Mesenchymal stem cell (in vitro differentiated cells and primary cell): ENCODE measurements around the gene CPE.
A peak's percentile ranks its signal among the peaks of the same experiment; 100 is the strongest.

Experiments
- DNase-seq: peaks from one replicate; pipeline ENCODE4 v3.0.0-alpha.2; 2013
- H2AFZ ChIP-seq: one replicate; pipeline ENCODE4 v1.6.1; 2013; ENCODE audit warnings: low read depth, mild to moderate bottlenecking, control low read depth, inconsistent platforms, low read length, moderate library complexity
- H2AK5ac ChIP-seq: 2 replicates; pipeline ENCODE4 v1.6.1; 2013; ENCODE audit warnings: low read length, moderate library complexity, mild to moderate bottlenecking, inconsistent platforms; ENCODE audit not compliant: severe bottlenecking
- H2BK120ac ChIP-seq: one replicate; pipeline ENCODE4 v1.6.1; 2013; ENCODE audit warnings: low read depth, mild to moderate bottlenecking, inconsistent platforms, low read length, moderate library complexity
- H2BK12ac ChIP-seq, 2 experiments: one replicate each; pipeline ENCODE4 v1.6.1; 2013; ENCODE audit warnings: inconsistent platforms in 2 of 2, low read length in 2 of 2, mild to moderate bottlenecking in 2 of 2, moderate library complexity in 2 of 2, control low read depth in 1 of 2
- H2BK15ac ChIP-seq: one replicate; pipeline ENCODE4 v1.6.1; 2013; ENCODE audit warnings: mild to moderate bottlenecking, low read depth, inconsistent platforms; ENCODE audit not compliant: poor library complexity, severe bottlenecking
- H2BK5ac ChIP-seq: 2 replicates; pipeline ENCODE4 v1.6.1; 2013; ENCODE audit warnings: low read depth, mild to moderate bottlenecking, low read length, control low read depth, inconsistent platforms; ENCODE audit not compliant: poor library complexity, severe bottlenecking
- H3K14ac ChIP-seq, 2 experiments: one replicate each; pipeline ENCODE4 v1.6.1; 2013; ENCODE audit warnings: inconsistent platforms in 2 of 2, low read length in 2 of 2, control low read depth in 1 of 2, mild to moderate bottlenecking in 1 of 2, moderate library complexity in 1 of 2
- H3K18ac ChIP-seq, 2 experiments: one replicate each; pipeline ENCODE4 v1.6.1; 2013; ENCODE audit warnings: inconsistent platforms in 2 of 2, low read length in 2 of 2, control low read depth in 1 of 2, low read depth in 1 of 2, mild to moderate bottlenecking in 1 of 2
- H3K23ac ChIP-seq, 2 experiments: one replicate each; pipeline ENCODE4 v1.6.1; 2013; ENCODE audit warnings: inconsistent platforms in 2 of 2, low read length in 2 of 2, mild to moderate bottlenecking in 2 of 2, moderate library complexity in 2 of 2, control low read depth in 1 of 2
- H3K27ac ChIP-seq: 2 replicates; pipeline ENCODE4 v1.5.1; 2013; ENCODE audit warnings: mild to moderate bottlenecking, moderate library complexity, low read length, control low read depth, inconsistent platforms; ENCODE audit not compliant: poor library complexity, severe bottlenecking
- H3K27me3 ChIP-seq, 2 experiments: 2 replicates each; pipeline versions ENCODE4 v1.6.1 to v1.7.0; 2013; ENCODE audit warnings: low read length in 2 of 2, mild to moderate bottlenecking in 2 of 2, moderate library complexity in 2 of 2, control low read depth in 1 of 2, inconsistent platforms in 1 of 2; ENCODE audit not compliant: control insufficient read depth in 1 of 2, insufficient read depth in 1 of 2
- H3K36me3 ChIP-seq, 2 experiments: 2 replicates each; pipeline versions ENCODE4 v1.6.1 to v1.7.0; 2013; ENCODE audit warnings: low read length in 2 of 2, control low read depth in 1 of 2, inconsistent platforms in 1 of 2, low read depth in 1 of 2, mild to moderate bottlenecking in 1 of 2; ENCODE audit not compliant: insufficient read depth in 2 of 2, control insufficient read depth in 1 of 2
- H3K4ac ChIP-seq, 2 experiments: one replicate each; pipeline ENCODE4 v1.6.1; 2013; ENCODE audit warnings: inconsistent platforms in 2 of 2, low read length in 2 of 2, mild to moderate bottlenecking in 2 of 2, moderate library complexity in 2 of 2, control low read depth in 1 of 2, low read depth in 1 of 2
- H3K4me1 ChIP-seq: 2 replicates; pipeline ENCODE4 v1.6.1; 2013; ENCODE audit warnings: low read depth, low read length, control low read depth; ENCODE audit not compliant: control insufficient read depth, insufficient read depth
- H3K4me2 ChIP-seq: 2 replicates; pipeline ENCODE4 v1.6.1; 2013; ENCODE audit warnings: low read length, mild to moderate bottlenecking, inconsistent platforms; ENCODE audit not compliant: poor library complexity, severe bottlenecking
- H3K4me3 ChIP-seq, 2 experiments: 2 replicates each; pipeline versions ENCODE4 v1.5.1 to v1.7.0; 2013; ENCODE audit warnings: low read length in 2 of 2, mild to moderate bottlenecking in 2 of 2, control low read depth in 1 of 2, low read depth in 1 of 2; ENCODE audit not compliant: insufficient read depth in 1 of 2
- H3K79me1 ChIP-seq: replicated peaks from 2 replicates; pipeline ENCODE4 v1.6.1; 2013; ENCODE audit warnings: mild to moderate bottlenecking, control low read depth, low read length, inconsistent platforms; ENCODE audit not compliant: poor library complexity, severe bottlenecking
- H3K9ac ChIP-seq: 2 replicates; pipeline ENCODE4 v1.7.0; 2013; ENCODE audit warnings: mild to moderate bottlenecking, low read length, moderate library complexity
- H3K9me3 ChIP-seq: 2 replicates; pipeline ENCODE4 v1.7.0; 2013; ENCODE audit warnings: mild to moderate bottlenecking, low read length; ENCODE audit not compliant: control insufficient read depth
- H4K8ac ChIP-seq: one replicate; pipeline ENCODE4 v1.6.1; 2013; ENCODE audit warnings: inconsistent platforms, mild to moderate bottlenecking, low read length, moderate library complexity
- H4K91ac ChIP-seq: one replicate; pipeline ENCODE4 v1.6.1; 2013; ENCODE audit warnings: mild to moderate bottlenecking, low read length, inconsistent platforms
- WGBS: methylation state at CpG from one replicate; pipeline ENCODE4 v1.1.7; 2013; ENCODE audit warnings: mixed read lengths; 5-methylcytosine and 5-hydroxymethylcytosine counted together

CPE gene

GRCh38 chr4:165474784-165475705 is 96.2 kb downstream of the CPE start:
- no peak overlapping the region for H3K18ac ChIP-seq
- 83% methylated on average over 8 of the region's 8 CpGs for WGBS

DNA sequence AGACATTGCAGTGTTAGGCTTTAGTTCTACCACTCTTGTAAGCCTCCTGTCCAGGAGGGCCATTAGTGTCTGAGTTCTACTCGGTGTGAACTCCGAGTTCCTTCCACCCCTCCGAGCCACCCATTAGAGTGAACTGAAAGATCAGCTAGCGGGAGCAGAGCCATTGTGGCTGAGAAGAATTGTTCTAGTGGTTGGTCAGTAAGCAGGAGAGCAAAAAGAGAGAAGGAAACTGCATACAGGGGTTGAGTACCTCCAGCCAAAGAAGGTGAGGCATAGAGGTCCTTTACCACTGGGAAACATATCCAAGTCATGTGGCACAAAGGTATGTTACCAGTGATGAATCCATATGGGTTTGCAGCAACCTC is 96.9 kb downstream of the CPE start:
- no peak overlapping the region for H3K23ac ChIP-seq
- no peak overlapping the region for H2BK5ac ChIP-seq
- H3K36me3 ChIP-seq, result peaks cover 0 to 4% of the 10 kb centered on the region in 2 experiments
- H3K9me3 ChIP-seq, result peaks cover 34% of the 10 kb centered on the region
- H3K4me3 ChIP-seq, result no peak overlapping the region
- H2AK5ac ChIP-seq, result no peak overlapping the region
- no peaks in the 10 kb centered on the region for H3K4me1 ChIP-seq
- H3K27ac ChIP-seq, result no peak overlapping the region
- no peak overlapping the region for H4K91ac ChIP-seq
- no peak overlapping the region for H3K9ac ChIP-seq
- H3K14ac ChIP-seq, result no peak overlapping the region
- H2BK12ac ChIP-seq, result no peak overlapping the region
- no peak overlapping the region for H3K4me2 ChIP-seq
- no peak for DNase-seq
- no peaks in the 10 kb centered on the region for H3K27me3 ChIP-seq
- H2BK15ac ChIP-seq, result no peak overlapping the region
- H3K79me1 ChIP-seq, result peaks cover 2% of the 10 kb centered on the region
- H4K8ac ChIP-seq, result no peak overlapping the region
- H3K18ac ChIP-seq, result no peak overlapping the region
- no peak overlapping the region for H2AFZ ChIP-seq
- no peak overlapping the region for H3K4ac ChIP-seq
- WGBS, result 93% methylated on average over 4 of the region's 4 CpGs
- H2BK120ac ChIP-seq, result no peak overlapping the region

More at GRCh38 chr4:165474784-165475705, 96.2 kb downstream of the CPE start:
- H4K91ac ChIP-seq, result no peak overlapping the region
- no peak overlapping the region for H2AK5ac ChIP-seq
- H2BK12ac ChIP-seq, result no peak overlapping the region
- no peak overlapping the region for H3K27ac ChIP-seq
- H2AFZ ChIP-seq, result no peak overlapping the region
- H3K14ac ChIP-seq, result no peak overlapping the region
- no peak overlapping the region for H3K4ac ChIP-seq
- no peak overlapping the region for H3K23ac ChIP-seq
- no peak overlapping the region for H3K9ac ChIP-seq
- H3K4me1 ChIP-seq, result no peaks in the 10 kb centered on the region
- DNase-seq, result no peak
- H3K9me3 ChIP-seq, result peaks cover 34% of the 10 kb centered on the region
- no peak overlapping the region for H2BK5ac ChIP-seq
- H3K36me3 ChIP-seq, result peaks cover 0 to 10% of the 10 kb centered on the region in 2 experiments
- H3K4me2 ChIP-seq, result no peak overlapping the region
- no peak overlapping the region for H4K8ac ChIP-seq
- H2BK15ac ChIP-seq, result no peak overlapping the region
- H3K4me3 ChIP-seq, result no peak overlapping the region
- peaks cover 2% of the 10 kb centered on the region for H3K79me1 ChIP-seq
- H2BK120ac ChIP-seq, result no peak overlapping the region
- no peaks in the 10 kb centered on the region for H3K27me3 ChIP-seq

DNA sequence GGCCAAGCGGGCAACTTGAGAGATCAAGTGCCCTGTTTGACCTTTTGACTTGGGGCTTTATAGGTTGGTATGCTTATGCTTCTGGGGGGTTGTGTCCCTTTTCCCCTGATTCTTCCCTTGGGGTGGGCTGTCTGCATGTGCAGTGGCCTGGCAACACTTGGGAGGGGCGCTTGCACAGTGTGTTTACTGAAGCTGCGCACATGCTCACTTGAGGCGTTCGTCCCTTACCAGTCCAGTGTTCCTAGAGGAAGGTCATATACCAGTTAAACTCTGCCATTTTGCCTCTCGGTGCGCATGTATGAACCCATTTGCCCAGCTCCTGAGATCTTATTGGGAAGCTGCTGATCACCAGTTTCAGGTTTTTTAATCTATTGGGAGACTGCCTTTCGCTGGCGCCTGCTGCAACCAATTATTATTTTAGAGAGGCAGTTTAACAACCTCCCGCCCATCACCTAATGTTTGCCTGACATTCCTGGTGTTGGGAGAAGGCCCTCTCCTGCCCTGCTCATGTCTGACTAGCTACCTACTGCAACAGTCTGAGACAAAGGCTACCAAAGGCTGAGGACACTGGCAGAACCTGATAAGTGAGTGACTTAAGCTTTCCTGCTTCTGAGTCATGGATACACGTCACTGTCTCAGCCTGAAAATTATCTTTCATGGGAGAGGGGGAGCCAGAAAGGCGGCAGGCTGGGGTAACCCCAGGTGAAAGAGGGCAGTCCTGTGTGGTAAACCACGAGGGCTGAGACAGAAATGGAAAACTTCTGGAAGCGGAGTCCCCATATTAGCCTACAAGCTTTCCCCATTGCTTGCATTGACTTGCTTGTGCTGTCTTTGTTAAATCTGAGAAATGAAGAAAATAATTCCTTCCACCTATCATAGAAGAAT is 97.6 kb downstream of the CPE start:
- Histone ChIP-seq H3K9me3 (peaks cover 34% of the 10 kb centered on the region), H2BK12ac (no peak overlapping the region), H3K14ac (no peak overlapping the region), H3K9ac (no peak overlapping the region), H3K4me1 (no peaks in the 10 kb centered on the region), H3K27me3 (no peaks in the 10 kb centered on the region), H3K27ac (no peak overlapping the region), H2BK15ac (no peak overlapping the region), H3K18ac (no peak overlapping the region), H2AFZ (no peak overlapping the region), H3K4me2 (no peak overlapping the region), H3K4me3 (no peak overlapping the region), H2AK5ac (no peak overlapping the region), H2BK120ac (no peak overlapping the region), H3K36me3 (peaks cover 0 to 3% of the 10 kb centered on the region in 2 experiments), H3K23ac (no peak overlapping the region), H3K4ac (no peak overlapping the region), H2BK5ac (no peak overlapping the region), H4K8ac (no peak overlapping the region), H4K91ac (no peak overlapping the region), H3K79me1 (peaks cover 2% of the 10 kb centered on the region)
- DNase-seq, result peak; percentile 55
- 88% methylated on average over 13 of the region's 14 CpGs for whole genome bisulfite sequencing

DNA sequence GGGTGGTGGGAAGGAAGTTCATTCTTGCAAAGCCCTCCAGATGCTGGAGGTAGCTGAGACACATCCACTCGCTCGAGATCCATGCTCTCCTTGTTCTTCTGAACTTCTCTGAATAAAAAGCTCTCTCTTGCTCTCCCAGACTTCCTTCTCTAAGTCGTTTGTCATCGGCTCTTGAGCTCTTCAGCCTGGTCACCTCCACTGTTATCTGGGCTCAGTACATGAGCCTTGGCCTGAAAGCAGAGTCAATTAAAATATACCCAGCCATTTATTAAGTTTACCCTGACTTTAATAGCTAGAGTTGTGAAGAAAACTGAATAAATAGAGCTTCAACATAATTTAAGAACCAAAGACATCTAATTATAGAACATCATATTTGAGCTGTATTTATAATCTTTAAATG is 99.0 kb downstream of the CPE start:
- Histone ChIP-seq H3K4me1 (no peaks in the 10 kb centered on the region), H3K14ac (no peak overlapping the region)

More for the DNA sequence above, 99.0 kb downstream of the CPE start:
- Histone ChIP-seq H2AK5ac (no peak overlapping the region), H4K8ac (no peak overlapping the region), H3K4ac (no peak overlapping the region), H3K4me2 (no peak overlapping the region), H4K91ac (no peak overlapping the region), H3K23ac (no peak overlapping the region), H3K9me3 (peaks cover 21% of the 10 kb centered on the region), H3K36me3 (peaks cover 0 to 3% of the 10 kb centered on the region in 2 experiments), H2BK120ac (no peak overlapping the region), H3K18ac (no peak overlapping the region), H2BK5ac (no peak overlapping the region), H2AFZ (no peak overlapping the region), H3K79me1 (peaks cover 2% of the 10 kb centered on the region), H3K27me3 (no peaks in the 10 kb centered on the region), H2BK12ac (no peak overlapping the region), H3K4me3 (no peak overlapping the region), H3K27ac (no peak overlapping the region), H2BK15ac (no peak overlapping the region), H3K9ac (no peak overlapping the region)
- DNase-seq, result no peak
- 93% methylated on average over 4 of the region's 4 CpGs for WGBS
